ENCODE results near the gene ZNF524.

GRCh38 chr19:55594996-55595545 is 5.0 kb upstream of the ZNF524 start:
- TF ChIP-seq POLR2AphosphoS5 (IDR thresholded peaks at IDR 0.05) (no peak), POLR2A (IDR thresholded peaks at IDR 0.05) (no peak)
